ENCODE data around the gene BMERB1. TPM values are rescaled to one million over a fixed set of nuclear protein-coding genes. Genes with fewer than 3 reads are reported as not detected.
"Not testable (repeated sequence)": the region's sequence is repeated elsewhere in the genome, so short reads cannot be mapped to it uniquely, and the experiment has no call there.

The BMERB1 gene
- total RNA-seq: 43.6 and 45.1 TPM in 2 replicates
- long read RNA-seq, transcript C16orf45-201 (6 exons, 2,404 nt): major isoform, 14 of 23 reads
- long read RNA-seq, partial matches to known transcripts: 4 of 23 reads
- long read RNA-seq, other reads (novel, unspliced or antisense): 3 of 23 reads

DNA sequence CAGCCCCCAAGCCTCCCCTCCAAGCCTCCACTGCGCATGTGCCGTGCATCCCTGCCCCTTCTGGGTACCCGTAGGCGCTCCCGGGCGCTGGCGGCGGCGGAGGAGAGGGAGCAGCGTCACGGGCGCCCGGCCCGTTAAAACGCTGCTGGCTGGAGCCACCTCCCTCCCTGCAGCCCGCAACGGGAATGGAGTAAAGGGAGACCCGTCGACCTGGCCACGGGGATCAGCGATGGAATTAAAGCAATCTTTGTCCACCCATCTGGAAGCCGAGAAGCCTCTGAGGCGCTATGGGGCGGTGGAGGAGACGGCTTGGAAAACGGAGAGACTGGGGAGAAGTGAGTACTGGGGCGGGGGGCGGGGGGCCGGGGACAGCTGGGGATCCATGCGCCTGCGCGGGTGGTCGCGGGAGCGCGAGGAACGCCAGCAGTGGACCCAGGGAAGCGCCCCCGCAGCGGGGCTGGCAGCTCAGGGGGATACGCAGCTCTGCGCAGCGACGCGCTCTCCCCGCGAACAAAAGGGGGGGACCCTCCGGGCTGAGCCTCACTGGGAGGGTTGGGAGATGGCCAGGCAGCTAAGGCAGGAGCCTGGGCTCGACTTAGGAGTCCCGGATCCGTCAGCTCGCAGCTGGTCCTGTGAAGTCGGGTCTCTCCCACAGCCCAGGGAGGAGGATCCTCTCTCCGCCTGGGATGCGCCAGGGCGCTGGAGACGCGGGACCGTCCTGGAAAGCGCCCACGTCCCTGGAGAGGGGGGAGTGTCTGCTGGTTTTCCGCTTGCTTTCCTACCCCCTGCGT lies at the start of gene BMERB1:
TSS of gene BMERB1 (plus strand) at position 164 of the 791 bp plus-strand sequence. CDS start at position 230, 66 bp downstream.
- Mint-ChIP-seq H3K4me3 (peak within 1 kb of the TSS; percentile 86), H3K27me3 (ENCODE audit: low read depth) (peaks cover 7% of the 10 kb centered on the region), H3K9me3 (no peaks in the 10 kb centered on the region), H3K27ac (ENCODE audit: unreplicated experiment) (peak within 1 kb of the TSS; percentile 75), H3K36me3 (ENCODE audit: low read depth) (no peaks in the 10 kb centered on the region), H3K4me1 (peaks cover 14% of the 10 kb centered on the region)
- TF ChIP-seq, protein P1, sequence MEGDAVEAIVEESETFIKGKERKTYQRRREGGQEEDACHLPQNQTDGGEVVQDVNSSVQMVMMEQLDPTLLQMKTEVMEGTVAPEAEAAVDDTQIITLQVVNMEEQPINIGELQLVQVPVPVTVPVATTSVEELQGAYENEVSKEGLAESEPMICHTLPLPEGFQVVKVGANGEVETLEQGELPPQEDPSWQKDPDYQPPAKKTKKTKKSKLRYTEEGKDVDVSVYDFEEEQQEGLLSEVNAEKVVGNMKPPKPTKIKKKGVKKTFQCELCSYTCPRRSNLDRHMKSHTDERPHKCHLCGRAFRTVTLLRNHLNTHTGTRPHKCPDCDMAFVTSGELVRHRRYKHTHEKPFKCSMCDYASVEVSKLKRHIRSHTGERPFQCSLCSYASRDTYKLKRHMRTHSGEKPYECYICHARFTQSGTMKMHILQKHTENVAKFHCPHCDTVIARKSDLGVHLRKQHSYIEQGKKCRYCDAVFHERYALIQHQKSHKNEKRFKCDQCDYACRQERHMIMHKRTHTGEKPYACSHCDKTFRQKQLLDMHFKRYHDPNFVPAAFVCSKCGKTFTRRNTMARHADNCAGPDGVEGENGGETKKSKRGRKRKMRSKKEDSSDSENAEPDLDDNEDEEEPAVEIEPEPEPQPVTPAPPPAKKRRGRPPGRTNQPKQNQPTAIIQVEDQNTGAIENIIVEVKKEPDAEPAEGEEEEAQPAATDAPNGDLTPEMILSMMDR (conservative IDR thresholded peaks at IDR 0.05): no peak
- peak; percentile 71 for DNase-seq (ENCODE audit: low read depth, low spot score)

DNA sequence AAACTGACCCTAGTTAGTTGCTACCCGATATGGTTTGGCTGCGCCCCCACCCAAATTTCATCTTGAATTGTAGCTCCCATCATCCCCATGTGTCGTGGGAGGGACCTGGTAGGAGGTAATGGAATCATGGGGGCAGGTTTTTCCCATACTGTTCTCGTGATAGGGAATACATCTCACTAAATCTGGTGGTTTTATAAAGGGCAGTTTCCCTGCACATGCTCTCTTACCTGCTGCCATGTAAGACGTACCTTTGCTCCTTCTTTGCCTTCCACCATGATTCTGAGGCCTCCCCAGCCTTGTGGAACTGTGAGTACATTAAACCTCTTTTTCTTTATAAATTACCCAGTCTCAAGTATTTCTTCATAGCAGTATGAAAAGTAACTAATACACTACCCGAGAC lies 46.3 kb upstream of the BMERB1 start:
- H3K27ac Mint-ChIP-seq (ENCODE audit: unreplicated experiment); H3K4me1 Mint-ChIP-seq; H3K36me3 Mint-ChIP-seq (ENCODE audit: low read depth); DNase-seq (ENCODE audit: low read depth, low spot score); H3K4me3 Mint-ChIP-seq; H3K9me3 Mint-ChIP-seq; H3K27me3 Mint-ChIP-seq (ENCODE audit: low read depth): not testable (repeated sequence)

DNA sequence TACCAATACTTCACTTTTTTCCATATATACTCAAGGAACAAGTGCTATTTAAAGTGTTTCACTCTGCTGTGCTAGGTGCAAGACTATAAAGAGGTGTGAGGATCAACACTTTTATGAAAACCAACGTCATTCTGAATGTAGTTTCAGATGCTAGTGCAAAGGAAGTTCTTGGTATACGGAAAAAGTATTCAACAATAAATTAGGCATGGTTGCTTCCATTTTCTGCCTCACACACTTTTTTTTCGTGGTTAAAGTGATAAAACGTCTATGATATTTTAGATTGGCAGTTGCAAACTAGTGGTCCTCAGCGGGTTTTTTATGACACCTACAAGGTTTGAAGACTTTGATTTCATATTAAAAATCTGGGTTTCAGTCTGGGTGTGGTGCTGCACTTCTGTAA lies 44.5 kb upstream of the BMERB1 start:
- not testable (repeated sequence) for H3K4me1 Mint-ChIP-seq; H3K36me3 Mint-ChIP-seq (ENCODE audit: low read depth); DNase-seq (ENCODE audit: low read depth, low spot score); H3K4me3 Mint-ChIP-seq; H3K9me3 Mint-ChIP-seq; H3K27me3 Mint-ChIP-seq (ENCODE audit: low read depth); H3K27ac Mint-ChIP-seq (ENCODE audit: unreplicated experiment)

DNA sequence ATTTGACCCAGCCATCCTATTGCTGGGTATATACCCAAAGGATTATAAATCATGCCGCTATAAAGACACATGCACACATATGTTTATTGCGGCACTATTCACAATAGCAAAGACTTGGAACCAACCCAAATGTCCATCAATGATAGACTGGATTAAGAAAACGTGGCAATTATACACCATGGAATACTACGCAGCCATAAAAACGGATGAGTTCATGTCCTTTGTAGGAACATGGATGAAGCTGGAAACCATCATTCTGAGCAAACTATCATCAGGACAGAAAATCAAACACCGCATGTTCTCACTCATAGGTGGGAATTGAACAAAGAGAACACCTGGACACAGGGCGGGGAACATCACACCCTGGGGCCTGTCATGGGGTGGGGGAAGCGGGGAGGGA lies 41.4 kb upstream of the BMERB1 start:
- not testable (repeated sequence) for H3K36me3 Mint-ChIP-seq (ENCODE audit: low read depth); H3K27ac Mint-ChIP-seq (ENCODE audit: unreplicated experiment); DNase-seq (ENCODE audit: low read depth, low spot score); H3K4me3 Mint-ChIP-seq; H3K9me3 Mint-ChIP-seq; H3K27me3 Mint-ChIP-seq (ENCODE audit: low read depth); H3K4me1 Mint-ChIP-seq

DNA sequence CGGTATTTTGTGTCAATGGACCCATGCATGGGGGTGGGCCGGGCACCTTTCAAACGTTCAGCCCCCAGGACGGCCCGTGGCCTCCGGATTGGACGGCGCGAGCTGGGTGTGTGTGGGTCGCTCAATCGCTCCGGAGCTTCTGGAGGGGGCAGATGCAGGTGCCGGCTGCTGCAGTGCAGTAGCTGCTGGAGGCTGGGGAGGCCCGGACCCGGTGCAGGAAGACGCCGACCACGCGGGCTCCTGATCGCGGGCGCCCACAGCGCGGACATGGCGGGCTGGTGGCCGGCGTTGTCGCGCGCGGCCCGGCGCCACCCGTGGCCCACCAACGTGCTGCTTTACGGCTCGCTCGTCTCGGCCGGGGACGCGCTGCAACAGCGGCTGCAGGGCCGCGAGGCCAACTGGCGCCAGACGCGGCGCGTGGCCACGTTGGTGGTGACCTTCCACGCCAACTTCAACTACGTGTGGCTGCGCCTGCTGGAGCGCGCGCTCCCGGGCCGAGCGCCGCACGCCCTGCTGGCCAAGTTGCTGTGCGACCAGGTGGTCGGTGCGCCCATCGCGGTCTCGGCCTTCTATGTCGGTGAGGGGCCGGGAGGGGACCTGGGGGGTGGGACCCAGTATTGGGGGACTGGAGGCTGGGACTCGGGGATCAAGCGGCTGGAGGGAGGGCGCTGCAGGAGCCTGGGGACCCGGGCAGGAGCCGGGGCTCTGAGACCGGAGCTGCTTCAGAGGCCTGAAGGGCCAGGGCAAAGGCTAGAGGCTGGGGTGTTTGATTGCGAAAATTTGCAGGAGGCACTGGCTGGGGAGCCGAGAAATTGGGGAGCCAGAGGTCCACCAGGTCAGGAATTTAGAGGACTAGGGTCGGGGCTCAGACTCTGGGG lies 38.5 kb upstream of the BMERB1 start, which contains the start of gene MPV17L:
TSS of gene MPV17L (plus strand) at position 124 of the 878 bp plus-strand sequence. CDS start at position 268, 144 bp downstream.
- not testable (repeated sequence) for H3K27me3 Mint-ChIP-seq (ENCODE audit: low read depth); H3K9me3 Mint-ChIP-seq; H3K27ac Mint-ChIP-seq (ENCODE audit: unreplicated experiment); H3K36me3 Mint-ChIP-seq (ENCODE audit: low read depth); H3K4me1 Mint-ChIP-seq
- DNase-seq (ENCODE audit: low read depth, low spot score): peak; percentile 28
- H3K4me3 Mint-ChIP-seq: peak within 1 kb of the TSS; percentile 80

DNA sequence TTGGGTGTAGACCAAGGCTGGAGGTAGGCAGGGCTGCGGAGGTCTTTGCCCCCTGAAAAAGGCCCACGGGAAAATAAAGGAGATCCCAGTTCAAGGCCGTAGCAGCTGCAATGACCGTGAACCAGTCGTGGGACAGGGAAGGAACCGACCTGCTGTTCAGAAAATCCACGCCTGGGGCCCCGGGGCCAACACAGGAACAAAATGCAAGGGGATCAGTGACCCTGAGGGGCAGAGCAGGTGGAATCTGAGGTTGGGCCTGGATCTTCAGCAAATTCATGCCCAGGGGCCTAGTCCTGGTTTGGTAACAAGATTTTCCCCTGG lies 37.9 kb upstream of the BMERB1 start:
- not testable (repeated sequence) for H3K9me3 Mint-ChIP-seq; DNase-seq (ENCODE audit: low read depth, low spot score); H3K27ac Mint-ChIP-seq (ENCODE audit: unreplicated experiment); H3K4me1 Mint-ChIP-seq; H3K27me3 Mint-ChIP-seq (ENCODE audit: low read depth); H3K36me3 Mint-ChIP-seq (ENCODE audit: low read depth)
- peak overlapping the region; percentile 58 for H3K4me3 Mint-ChIP-seq

DNA sequence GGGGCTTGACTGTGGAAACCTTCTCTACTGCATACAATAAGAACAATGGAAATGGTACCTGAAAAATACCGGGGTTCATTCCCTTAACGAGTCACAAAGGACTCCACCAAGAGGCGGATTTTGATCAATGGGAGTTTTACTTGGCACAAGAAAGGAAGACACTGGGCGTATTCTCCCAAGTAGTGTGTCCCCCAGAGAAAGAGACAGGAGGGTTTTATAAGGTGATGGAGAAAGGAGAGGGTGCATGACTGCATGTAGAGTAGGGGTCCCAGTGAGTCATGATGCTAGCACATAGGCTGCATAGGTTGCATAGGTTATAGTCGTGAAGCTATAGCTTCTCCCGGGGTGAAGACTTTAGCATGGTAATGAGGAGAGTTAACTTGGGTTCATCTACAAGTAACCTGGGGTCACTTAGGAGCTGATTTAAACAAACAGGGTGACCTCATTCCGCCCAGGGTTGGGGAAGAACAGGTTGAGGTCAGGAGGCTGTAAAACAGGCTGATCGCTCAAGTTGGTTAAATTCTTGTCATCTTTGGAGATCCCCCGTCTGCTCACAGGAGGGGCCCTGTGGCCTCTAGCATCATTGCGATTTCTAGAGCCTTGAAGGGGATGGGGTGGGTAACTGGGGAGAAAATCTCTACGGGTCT lies 37.3 kb upstream of the BMERB1 start:
- Mint-ChIP-seq H3K4me3 (peak overlapping the region; percentile 58), H3K27me3 (ENCODE audit: low read depth) (peaks cover 3% of the 10 kb centered on the region), H3K27ac (ENCODE audit: unreplicated experiment) (no peak overlapping the region), H3K4me1 (peaks cover 6% of the 10 kb centered on the region), H3K36me3 (ENCODE audit: low read depth) (no peaks in the 10 kb centered on the region), H3K9me3 (no peaks in the 10 kb centered on the region)
- DNase-seq (ENCODE audit: low read depth, low spot score): no peak
- TF ChIP-seq, protein P1 (conservative IDR thresholded peaks at IDR 0.05): no peak

All from neural crest cell (in vitro differentiated cells).